Osteoblast (primary cell): ENCODE results near the gene CDC37. TPM values are rescaled to one million over a fixed set of nuclear protein-coding genes. Genes with fewer than 3 reads are reported as not detected.
A peak's percentile ranks its signal among the peaks of the same experiment; 100 is the strongest.

Experiments
- DNase-seq: peaks from one replicate; pipeline ENCODE4 v3.0.0; 2011; ENCODE audit warnings: low spot score, mixed read lengths; ENCODE audit not compliant: insufficient read length; ENCODE audit errors: missing footprints
- H2AFZ ChIP-seq: 2 replicates; pipeline ENCODE4 v1.6.0; 2011; ENCODE audit warnings: mild to moderate bottlenecking, low read length
- H3K27ac ChIP-seq: 2 replicates; pipeline ENCODE4 v1.5.1; 2011; ENCODE audit warnings: mild to moderate bottlenecking, low read depth, low read length, moderate library complexity
- H3K27me3 ChIP-seq: 2 replicates; pipeline ENCODE4 v1.6.0; 2012; ENCODE audit warnings: mild to moderate bottlenecking, control low read depth, inconsistent platforms, low read length, moderate library complexity; ENCODE audit not compliant: insufficient read depth
- H3K36me3 ChIP-seq: 2 replicates; pipeline ENCODE4 v1.5.1; 2011; ENCODE audit warnings: mild to moderate bottlenecking, low read length, control low read depth, moderate library complexity; ENCODE audit not compliant: insufficient read depth
- H3K4me1 ChIP-seq: 2 replicates; pipeline ENCODE4 v1.5.1; 2011; ENCODE audit warnings: mild to moderate bottlenecking, low read length, control low read depth, moderate library complexity; ENCODE audit not compliant: insufficient read depth
- H3K4me2 ChIP-seq: 2 replicates; pipeline ENCODE4 v1.6.0; 2011; ENCODE audit warnings: mild to moderate bottlenecking, low read length; ENCODE audit not compliant: insufficient read depth
- H3K4me3 ChIP-seq: fragments of 200-600 bp; sonication (generic); 3 replicates; pipeline ENCODE4 v1.5.1; 2012; ENCODE audit warnings: mild to moderate bottlenecking, low read length, inconsistent platforms; ENCODE audit not compliant: insufficient read depth
- H3K79me2 ChIP-seq: 2 replicates; pipeline ENCODE4 v1.6.0; 2012; ENCODE audit warnings: mild to moderate bottlenecking, low read length, control low read depth, inconsistent platforms; ENCODE audit not compliant: insufficient read depth
- H3K9me3 ChIP-seq: 2 replicates; pipeline ENCODE4 v1.5.1; 2011; ENCODE audit warnings: low read depth, low read length, control low read depth
- H4K20me1 ChIP-seq: 2 replicates; pipeline ENCODE4 v1.6.0; 2012; ENCODE audit warnings: mild to moderate bottlenecking, low read length, control low read depth; ENCODE audit not compliant: insufficient read depth
- total RNA-seq: library from RNA; depleted of rRNA; stranded (reverse); fragments of >200 nt; gene quantifications from 2 replicates; pipeline ENCODE4 v1.2.3, GENCODE V29; 2012
- TF ChIP-seq, protein P1 (sequence below): IDR thresholded peaks from 2 replicates; pipeline ENCODE4 v1.5.1; 2011; ENCODE audit warnings: mild to moderate bottlenecking, low read depth, low read length, moderate library complexity; ENCODE audit errors: extremely low read depth

Gene CDC37
- total RNA-seq, 1 donor = 154 TPM

DNA sequence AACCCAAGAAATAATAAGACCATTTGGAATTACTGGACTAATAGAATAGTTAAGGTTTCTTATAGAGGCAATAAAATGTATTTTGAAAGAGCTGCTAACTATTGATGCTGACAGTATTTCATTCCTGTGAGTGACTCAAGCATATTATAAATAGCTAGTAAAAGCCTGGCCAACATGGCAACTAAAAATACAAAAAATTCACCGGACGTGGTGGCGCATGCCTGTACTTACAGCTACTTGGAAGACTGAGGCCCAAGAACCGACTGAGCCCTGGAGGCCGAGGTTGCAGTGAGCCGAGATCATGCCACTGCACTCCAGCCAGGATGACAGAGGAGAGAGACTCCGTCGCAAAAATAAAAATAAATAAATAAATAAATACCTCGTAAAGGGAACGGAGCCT is 58.6 kb downstream of the CDC37 start:
- peak; percentile 4 for DNase-seq

DNA sequence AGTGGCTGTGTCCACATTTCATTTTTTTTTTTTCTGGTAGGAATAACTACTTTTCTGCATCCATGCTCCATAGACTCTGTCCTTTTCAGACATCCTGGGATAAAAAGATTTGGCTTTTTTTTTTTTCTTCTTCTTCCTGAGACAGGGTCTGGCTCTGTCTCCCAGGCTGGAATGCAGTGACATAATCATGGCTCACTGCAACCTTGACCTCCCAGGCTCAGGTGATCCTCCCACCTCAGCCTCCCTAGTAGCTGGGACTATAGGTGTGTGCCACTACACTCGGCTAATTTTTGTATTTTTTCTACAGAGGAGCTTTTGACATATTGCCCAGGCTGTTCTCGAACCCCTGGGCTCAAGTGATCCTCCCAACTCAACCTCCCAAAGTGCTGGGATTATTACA is 59.8 kb downstream of the CDC37 start:
- H3K4me3 ChIP-seq = no peak overlapping the region
- no peak overlapping the region for H2AFZ ChIP-seq
- H3K79me2 ChIP-seq = no peaks in the 10 kb centered on the region
- no peak for DNase-seq
- no peak overlapping the region for H3K4me2 ChIP-seq
- H3K4me1 ChIP-seq = peaks cover 5% of the 10 kb centered on the region
- TF ChIP-seq, protein P1, sequence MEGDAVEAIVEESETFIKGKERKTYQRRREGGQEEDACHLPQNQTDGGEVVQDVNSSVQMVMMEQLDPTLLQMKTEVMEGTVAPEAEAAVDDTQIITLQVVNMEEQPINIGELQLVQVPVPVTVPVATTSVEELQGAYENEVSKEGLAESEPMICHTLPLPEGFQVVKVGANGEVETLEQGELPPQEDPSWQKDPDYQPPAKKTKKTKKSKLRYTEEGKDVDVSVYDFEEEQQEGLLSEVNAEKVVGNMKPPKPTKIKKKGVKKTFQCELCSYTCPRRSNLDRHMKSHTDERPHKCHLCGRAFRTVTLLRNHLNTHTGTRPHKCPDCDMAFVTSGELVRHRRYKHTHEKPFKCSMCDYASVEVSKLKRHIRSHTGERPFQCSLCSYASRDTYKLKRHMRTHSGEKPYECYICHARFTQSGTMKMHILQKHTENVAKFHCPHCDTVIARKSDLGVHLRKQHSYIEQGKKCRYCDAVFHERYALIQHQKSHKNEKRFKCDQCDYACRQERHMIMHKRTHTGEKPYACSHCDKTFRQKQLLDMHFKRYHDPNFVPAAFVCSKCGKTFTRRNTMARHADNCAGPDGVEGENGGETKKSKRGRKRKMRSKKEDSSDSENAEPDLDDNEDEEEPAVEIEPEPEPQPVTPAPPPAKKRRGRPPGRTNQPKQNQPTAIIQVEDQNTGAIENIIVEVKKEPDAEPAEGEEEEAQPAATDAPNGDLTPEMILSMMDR = no peak
- H3K27me3 ChIP-seq = no peaks in the 10 kb centered on the region
- no peak overlapping the region for H3K27ac ChIP-seq
- H4K20me1 ChIP-seq = no peaks in the 10 kb centered on the region
- no peaks in the 10 kb centered on the region for H3K9me3 ChIP-seq
- no peaks in the 10 kb centered on the region for H3K36me3 ChIP-seq

More for the DNA sequence above, 58.6 kb downstream of the CDC37 start:
- peaks cover 5% of the 10 kb centered on the region for H3K4me1 ChIP-seq
- no peaks in the 10 kb centered on the region for H3K79me2 ChIP-seq
- H3K27me3 ChIP-seq = no peaks in the 10 kb centered on the region
- TF ChIP-seq, protein P1 = no peak
- H3K4me3 ChIP-seq = no peak overlapping the region
- no peaks in the 10 kb centered on the region for H4K20me1 ChIP-seq
- no peak overlapping the region for H3K27ac ChIP-seq
- H3K4me2 ChIP-seq = no peak overlapping the region
- H3K9me3 ChIP-seq = no peaks in the 10 kb centered on the region
- H2AFZ ChIP-seq = no peak overlapping the region
- H3K36me3 ChIP-seq = peaks cover 2% of the 10 kb centered on the region

Other genes with a start within 250 kb of the CDC37 start
- gene DNMT1, start 208.6 kb downstream of the CDC37 start, total RNA-seq = 24.2 and 33.7 TPM in 2 replicates
- gene S1PR2, start 172.2 kb downstream of the CDC37 start, total RNA-seq = 9.4 and 14.1 TPM in 2 replicates
- 37.1 and 37.3 TPM in 2 replicates for gene MRPL4, start 151.3 kb downstream of the CDC37 start, total RNA-seq
- gene ICAM1, start 132.4 kb downstream of the CDC37 start, total RNA-seq = 25.6 and 35.5 TPM in 2 replicates
- gene ICAM4, start 116.6 kb downstream of the CDC37 start, total RNA-seq = under 0.01 and 0.29 TPM in 2 replicates
- under 0.01 TPM in 1 of 2 replicates, not detected in the other for gene ICAM5, start 113.6 kb downstream of the CDC37 start, total RNA-seq
- 0.59 and 0.72 TPM in 2 replicates for gene ZGLP1, start 93.7 kb downstream of the CDC37 start, total RNA-seq
- 14.7 and 17.7 TPM in 2 replicates for gene FDX2, start 87.5 kb downstream of the CDC37 start, total RNA-seq
- 8.0 TPM in 2 replicates for gene RAVER1, start 70.0 kb downstream of the CDC37 start, total RNA-seq
- 3.2 and 3.6 TPM in 2 replicates for gene ICAM3, start 63.9 kb downstream of the CDC37 start, total RNA-seq
- gene TYK2, start 23.0 kb downstream of the CDC37 start, total RNA-seq = 52.5 and 72.7 TPM in 2 replicates
- 5.1 and 8.3 TPM in 2 replicates for gene PDE4A, start 17.0 kb upstream of the CDC37 start, total RNA-seq
- gene KEAP1, start 99.8 kb upstream of the CDC37 start, total RNA-seq = 64.8 and 77.1 TPM in 2 replicates
- 0.29 and 0.36 TPM in 2 replicates for gene S1PR5, start 113.9 kb upstream of the CDC37 start, total RNA-seq
- gene ATG4D, start 140.4 kb upstream of the CDC37 start, total RNA-seq = 11.6 and 12.7 TPM in 2 replicates
- 5.4 and 5.9 TPM in 2 replicates for gene KRI1, start 162.5 kb upstream of the CDC37 start, total RNA-seq
- gene CDKN2D, start 165.4 kb upstream of the CDC37 start, total RNA-seq = 4.0 and 5.3 TPM in 2 replicates
- gene AP1M2, start 183.8 kb upstream of the CDC37 start, total RNA-seq = 0.29 and 0.72 TPM in 2 replicates
- gene SLC44A2, start 222.0 kb upstream of the CDC37 start, total RNA-seq = 43.0 and 49.9 TPM in 2 replicates